HG03066 (cell line): ENCODE measurements around the gene PLEKHH3.
"Not testable (repeated sequence)": the region's sequence is repeated elsewhere in the genome, so short reads cannot be mapped to it uniquely, and the experiment has no call there.

ENCODE experiments used
- ATAC-seq: cut with Tn5 transposase; IDR thresholded peaks from one replicate; pipeline ENCODE4 v1.9.1; 2021; ENCODE audit warnings: low read depth; ENCODE audit not compliant: unreplicated experiment

The PLEKHH3 gene

GRCh38 chr17:42673885-42674754 lies 2.7 kb downstream of the PLEKHH3 start:
- ATAC-seq, result no peak

GRCh38 chr17:42673266-42673884 lies 3.4 kb downstream of the PLEKHH3 start:
- no peak for ATAC-seq

- no peak for ATAC-seq
Measured at GRCh38 chr17:42672038-42672437, 4.8 kb downstream of the PLEKHH3 start.

- no peak for ATAC-seq
Measured at GRCh38 chr17:42670789-42671657, 5.8 kb downstream of the PLEKHH3 start.

- ATAC-seq, result no peak
Measured at GRCh38 chr17:42669977-42670788, 6.6 kb downstream of the PLEKHH3 start.

GRCh38 chr17:42669705-42669976 lies 7.2 kb downstream of the PLEKHH3 start:
- no peak for ATAC-seq

- no peak for ATAC-seq
Measured at GRCh38 chr17:42667088-42667951, 9.5 kb downstream of the PLEKHH3 start.

GRCh38 chr17:42666126-42666525 lies 10.7 kb downstream of the PLEKHH3 start:
- ATAC-seq, result not testable (repeated sequence)

- ATAC-seq, result no peak
Measured at GRCh38 chr17:42665581-42666001, 11.2 kb downstream of the PLEKHH3 start.

- ATAC-seq, result no peak
Measured at GRCh38 chr17:42660692-42661345, 16.0 kb downstream of the PLEKHH3 start.

- not testable (repeated sequence) for ATAC-seq
Measured at GRCh38 chr17:42659932-42660274, 16.9 kb downstream of the PLEKHH3 start.

- ATAC-seq, result no peak
Measured at GRCh38 chr17:42659079-42659931, 17.5 kb downstream of the PLEKHH3 start, which contains the start of gene TUBG2. TUBG2 (plus strand) TSS chr17:42659284; CDS start chr17:42659504, 220 bp downstream.

- no peak for ATAC-seq
Measured at GRCh38 chr17:42657824-42658588, 18.8 kb downstream of the PLEKHH3 start.

GRCh38 chr17:42655528-42655927 lies 21.3 kb downstream of the PLEKHH3 start:
- ATAC-seq, result no peak

- ATAC-seq, result no peak
Measured at GRCh38 chr17:42653179-42654124, 23.3 kb downstream of the PLEKHH3 start.

- ATAC-seq, result no peak
Measured at GRCh38 chr17:42651392-42651791, 25.4 kb downstream of the PLEKHH3 start.
